ENCODE results near the gene IQSEC2.

IQSEC2 gene

DNA sequence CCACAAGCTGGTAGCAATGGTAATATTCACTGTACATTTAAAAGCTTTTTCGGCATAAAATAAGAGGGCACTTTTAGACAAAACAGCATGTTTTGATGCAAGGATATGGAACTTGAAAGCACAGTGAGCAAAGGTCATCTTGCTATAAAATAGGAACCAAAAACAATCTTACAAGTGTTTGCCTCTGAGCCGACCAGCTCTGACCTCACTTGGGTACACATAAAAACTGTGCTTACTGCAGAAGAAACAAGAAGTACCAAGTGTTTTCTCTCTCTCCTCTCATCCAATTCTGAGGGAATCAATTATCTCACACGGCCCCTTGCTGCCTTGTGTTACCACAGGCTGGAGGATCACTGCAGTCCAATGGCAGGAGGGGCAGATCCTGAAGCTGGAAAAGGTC, 4.8 kb upstream of the IQSEC2 start:
- Mint-ChIP-seq H3K27ac (no peak overlapping the region), H3K9me3 (no peaks in the 10 kb centered on the region), H3K36me3 (ENCODE audit: low read depth) (no peaks in the 10 kb centered on the region), H3K4me1 (ENCODE audit: low read depth) (peaks cover 20% of the 10 kb centered on the region), H3K4me3 (no peak overlapping the region), H3K27me3 (peaks cover 26% of the 10 kb centered on the region)
- DNase-seq, result no peak

GRCh38 chrX:53285591-53285990, 4.2 kb upstream of the IQSEC2 start:
- no peaks in the 10 kb centered on the region for H3K36me3 Mint-ChIP-seq (ENCODE audit: low read depth)
- H3K9me3 Mint-ChIP-seq, result no peaks in the 10 kb centered on the region
- no peak overlapping the region for H3K4me3 Mint-ChIP-seq
- H3K4me1 Mint-ChIP-seq (ENCODE audit: low read depth), result peaks cover 20% of the 10 kb centered on the region
- H3K27me3 Mint-ChIP-seq, result peaks cover 26% of the 10 kb centered on the region
- DNase-seq, result no peak
- no peak overlapping the region for H3K27ac Mint-ChIP-seq

DNA sequence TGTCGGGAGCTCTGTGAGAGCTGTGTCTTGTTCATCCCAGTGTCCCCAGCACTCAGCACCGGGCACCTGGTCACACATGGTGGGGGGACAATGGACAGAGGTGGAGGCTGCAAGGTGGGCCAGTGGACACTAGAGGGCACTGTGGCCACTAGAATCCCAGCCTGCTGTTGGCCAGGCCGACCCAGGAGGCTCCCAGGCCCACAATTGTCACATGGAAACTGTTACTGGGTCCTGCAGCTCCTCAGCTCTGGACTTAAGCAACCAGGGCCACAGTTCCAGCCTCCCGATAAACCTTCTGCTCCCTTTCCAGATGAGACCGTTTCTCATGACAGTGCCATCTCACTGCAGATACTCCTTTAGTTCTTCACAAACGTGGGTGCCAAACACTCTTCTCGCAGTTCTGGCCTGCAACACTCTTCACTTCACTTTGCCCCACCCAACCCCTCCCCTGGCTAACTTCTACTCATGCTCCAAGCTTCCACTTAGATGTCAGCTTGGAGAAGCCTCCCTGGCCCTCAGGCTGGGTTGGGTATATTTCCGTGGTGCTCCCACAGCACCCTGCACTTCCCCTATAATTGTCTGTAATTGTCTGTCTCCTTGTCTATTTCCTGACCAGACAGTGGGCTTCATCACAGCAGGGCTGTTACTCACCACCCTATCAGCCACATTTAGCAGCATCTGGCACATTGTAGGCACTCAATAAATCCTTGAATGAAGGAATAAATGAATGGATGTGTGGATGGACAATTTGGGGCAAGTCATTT, 3.5 kb upstream of the IQSEC2 start:
- DNase-seq, result peak; percentile 76
- Mint-ChIP-seq H3K27ac (no peak overlapping the region), H3K9me3 (no peaks in the 10 kb centered on the region), H3K4me1 (ENCODE audit: low read depth) (peaks cover 24% of the 10 kb centered on the region), H3K27me3 (peaks cover 33% of the 10 kb centered on the region), H3K4me3 (no peak overlapping the region), H3K36me3 (ENCODE audit: low read depth) (no peaks in the 10 kb centered on the region)

- Mint-ChIP-seq H3K9me3 (no peaks in the 10 kb centered on the region), H3K27me3 (peaks cover 41% of the 10 kb centered on the region), H3K4me3 (no peak overlapping the region), H3K27ac (no peak overlapping the region), H3K4me1 (ENCODE audit: low read depth) (peaks cover 24% of the 10 kb centered on the region), H3K36me3 (ENCODE audit: low read depth) (no peaks in the 10 kb centered on the region)
- no peak for DNase-seq
Observed at GRCh38 chrX:53283567-53283966, 2.2 kb upstream of the IQSEC2 start.

- no peaks in the 10 kb centered on the region for H3K9me3 Mint-ChIP-seq
Observed at GRCh38 chrX:53283099-53283498, 1.7 kb upstream of the IQSEC2 start.

GRCh38 chrX:53281963-53282695, 745 bp upstream of the IQSEC2 start:
- Mint-ChIP-seq H3K36me3 (ENCODE audit: low read depth) (no peaks in the 10 kb centered on the region), H3K9me3 (no peaks in the 10 kb centered on the region), H3K4me1 (ENCODE audit: low read depth) (peaks cover 10% of the 10 kb centered on the region), H3K27ac (no peak overlapping the region), H3K27me3 (peaks cover 41% of the 10 kb centered on the region), H3K4me3 (no peak overlapping the region)
- DNase-seq, result no peak

More at GRCh38 chrX:53283099-53283498, 1.7 kb upstream of the IQSEC2 start:
- DNase-seq, result no peak
- Mint-ChIP-seq H3K4me1 (ENCODE audit: low read depth) (peaks cover 19% of the 10 kb centered on the region), H3K27ac (no peak overlapping the region), H3K27me3 (peaks cover 41% of the 10 kb centered on the region), H3K4me3 (no peak overlapping the region), H3K36me3 (ENCODE audit: low read depth) (no peaks in the 10 kb centered on the region)

GRCh38 chrX:53280331-53281320, 758 bp downstream of the IQSEC2 start:
- H3K9me3 Mint-ChIP-seq, result no peaks in the 10 kb centered on the region
- no peak for DNase-seq
- peaks cover 6% of the 10 kb centered on the region for H3K4me1 Mint-ChIP-seq (ENCODE audit: low read depth)
- H3K27me3 Mint-ChIP-seq, result peaks cover 43% of the 10 kb centered on the region
- H3K27ac Mint-ChIP-seq, result peak overlapping the region; percentile 23
- no peaks in the 10 kb centered on the region for H3K36me3 Mint-ChIP-seq (ENCODE audit: low read depth)
- H3K4me3 Mint-ChIP-seq, result no peak overlapping the region

DNA sequence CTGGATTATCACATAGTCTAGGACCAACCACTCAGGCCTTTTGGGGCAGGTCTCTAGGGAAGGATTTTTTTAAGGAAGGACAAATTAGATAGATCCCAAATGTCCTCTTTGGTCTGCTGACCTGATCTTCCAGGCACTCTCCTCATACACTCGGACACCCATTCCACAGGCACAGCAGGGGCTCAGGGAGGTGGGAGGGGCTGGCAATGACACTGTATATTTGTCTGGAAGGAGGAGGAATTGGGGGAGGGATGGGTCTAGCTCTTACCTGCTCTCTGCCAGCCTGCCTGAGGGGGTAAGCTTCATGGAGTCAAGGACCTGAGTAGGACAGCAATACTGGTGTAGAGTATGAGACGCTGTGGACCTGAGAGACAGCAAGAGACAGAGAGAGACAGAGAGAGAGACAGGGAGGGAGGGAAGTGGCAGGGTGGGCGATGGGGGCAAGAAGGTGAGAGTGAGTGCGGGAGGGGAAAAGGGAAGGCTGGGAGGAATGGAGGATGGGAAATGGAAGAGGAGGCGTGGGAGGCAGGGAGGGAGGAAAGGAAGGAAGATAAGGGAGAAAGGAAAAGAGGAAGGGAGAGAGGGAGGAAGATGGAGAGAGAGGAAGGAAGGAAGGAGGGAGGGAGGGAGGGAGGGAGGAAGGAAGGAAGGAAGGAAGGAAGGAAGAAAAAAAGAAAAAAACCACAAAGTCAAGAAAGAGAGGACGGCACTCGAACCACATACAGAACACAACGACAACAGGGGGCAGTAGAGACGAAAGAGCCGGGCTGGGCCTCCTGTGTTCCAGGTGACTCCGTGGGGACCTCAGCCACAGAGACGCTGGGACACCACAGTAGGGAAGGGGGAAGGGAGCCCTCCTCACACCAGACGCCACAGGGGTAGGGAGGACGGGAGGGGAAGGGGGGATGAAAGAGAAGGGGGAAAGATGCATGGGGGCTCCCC, 1.8 kb downstream of the IQSEC2 start:
- H3K27ac Mint-ChIP-seq, result no peak overlapping the region
- H3K36me3 Mint-ChIP-seq (ENCODE audit: low read depth), result no peaks in the 10 kb centered on the region
- H3K4me1 Mint-ChIP-seq (ENCODE audit: low read depth), result peaks cover 6% of the 10 kb centered on the region
- no peaks in the 10 kb centered on the region for H3K9me3 Mint-ChIP-seq
- H3K4me3 Mint-ChIP-seq, result no peak overlapping the region
- H3K27me3 Mint-ChIP-seq, result peaks cover 43% of the 10 kb centered on the region
- DNase-seq, result no peak

DNA sequence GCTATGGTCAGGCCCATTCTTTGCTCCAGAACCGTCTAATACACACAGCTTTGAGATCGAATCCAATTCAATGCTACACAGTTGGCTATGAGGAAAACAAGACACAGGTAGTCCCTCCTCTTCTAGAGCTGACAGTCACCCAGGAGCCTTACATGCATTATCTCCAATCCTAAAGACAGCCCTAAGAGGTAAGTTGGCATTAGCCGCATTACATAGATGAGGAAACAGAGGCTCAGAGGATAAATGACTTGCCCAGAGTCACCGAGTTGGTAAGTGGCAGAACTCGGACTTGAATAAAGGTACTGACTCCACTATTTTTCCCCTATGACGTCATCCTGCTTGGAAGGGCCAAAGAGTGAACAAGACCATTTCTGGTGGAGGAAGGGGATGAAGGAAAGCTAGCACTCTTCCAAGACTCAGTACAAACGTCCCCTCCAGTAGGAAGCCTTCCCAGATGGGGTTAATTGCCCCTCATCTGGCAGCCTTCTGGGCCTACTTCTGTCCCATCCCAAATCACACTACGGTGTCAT, 8.5 kb downstream of the IQSEC2 start:
- peaks cover 5% of the 10 kb centered on the region for H3K27me3 Mint-ChIP-seq
- H3K4me3 Mint-ChIP-seq, result no peak overlapping the region
- no peak for DNase-seq
- no peaks in the 10 kb centered on the region for H3K36me3 Mint-ChIP-seq (ENCODE audit: low read depth)
- H3K4me1 Mint-ChIP-seq (ENCODE audit: low read depth), result no peaks in the 10 kb centered on the region
- no peak overlapping the region for H3K27ac Mint-ChIP-seq
- no peaks in the 10 kb centered on the region for H3K9me3 Mint-ChIP-seq

GRCh38 chrX:53269536-53270107, 11.8 kb downstream of the IQSEC2 start:
- Mint-ChIP-seq H3K27ac (no peak overlapping the region), H3K27me3 (peaks cover 16% of the 10 kb centered on the region), H3K9me3 (no peaks in the 10 kb centered on the region), H3K4me3 (no peak overlapping the region), H3K36me3 (ENCODE audit: low read depth) (no peaks in the 10 kb centered on the region), H3K4me1 (ENCODE audit: low read depth) (peaks cover 1% of the 10 kb centered on the region)
- no peak for DNase-seq

- peaks cover 29% of the 10 kb centered on the region for H3K27me3 Mint-ChIP-seq
- no peaks in the 10 kb centered on the region for H3K9me3 Mint-ChIP-seq
- H3K36me3 Mint-ChIP-seq (ENCODE audit: low read depth), result no peaks in the 10 kb centered on the region
- H3K4me3 Mint-ChIP-seq, result no peak overlapping the region
- H3K27ac Mint-ChIP-seq, result no peak overlapping the region
- no peak for DNase-seq
- peaks cover 15% of the 10 kb centered on the region for H3K4me1 Mint-ChIP-seq (ENCODE audit: low read depth)
Observed at GRCh38 chrX:53268173-53268572, 13.2 kb downstream of the IQSEC2 start.

DNA sequence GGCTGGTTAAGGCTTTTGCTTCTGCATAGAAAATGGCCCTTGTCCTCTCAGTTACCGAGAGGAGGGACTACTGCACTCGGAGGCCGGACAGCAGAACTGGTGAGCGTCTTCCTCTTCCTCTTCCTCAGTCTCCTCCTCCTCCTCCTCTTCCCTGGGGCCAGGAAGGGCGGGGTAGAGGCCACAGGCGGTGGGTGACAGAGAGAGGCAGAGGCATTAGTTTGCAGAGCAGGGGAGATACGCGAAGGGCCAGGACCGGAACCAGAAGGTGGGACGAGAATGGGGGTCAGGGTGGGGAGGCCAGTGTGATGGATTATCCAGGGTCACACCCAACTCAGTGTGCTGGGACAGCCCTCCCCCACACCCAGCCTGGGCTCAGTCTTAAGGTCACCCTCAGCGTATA, 14.5 kb downstream of the IQSEC2 start:
- Mint-ChIP-seq H3K4me3 (no peak overlapping the region), H3K4me1 (ENCODE audit: low read depth) (peaks cover 26% of the 10 kb centered on the region), H3K36me3 (ENCODE audit: low read depth) (no peaks in the 10 kb centered on the region), H3K27me3 (peaks cover 37% of the 10 kb centered on the region), H3K9me3 (no peaks in the 10 kb centered on the region), H3K27ac (no peak overlapping the region)
- no peak for DNase-seq

All from activated T-cell treated with anti-CD3 and anti-CD28 coated beads, Interleukin-2, amount 50 U/mL, for 24 hours (primary cell).